GM12864 (cell line): ENCODE data around the gene PDCD6IP.
A peak's percentile ranks its signal among the peaks of the same experiment; 100 is the strongest.
"Not testable (repeated sequence)": the region's sequence is repeated elsewhere in the genome, so short reads cannot be mapped to it uniquely, and the experiment has no call there.

Experiments
- DNase-seq: peaks from one replicate; pipeline ENCODE4 v3.0.0-alpha.2; 2011; ENCODE audit warnings: low read depth
- H3K4me3 ChIP-seq: 2 replicates; pipeline ENCODE4 v1.5.1; 2011; ENCODE audit warnings: mild to moderate bottlenecking, low read depth, low read length, control low read depth
- CTCF ChIP-seq: IDR thresholded peaks from 2 replicates; pipeline ENCODE4 v1.5.1; 2011; ENCODE audit warnings: low read depth, mild to moderate bottlenecking, moderate library complexity, low read length, control low read depth, inconsistent platforms; ENCODE audit errors: missing control alignments

Gene PDCD6IP

GRCh38 chr3:33798418-33799201, at the start of gene PDCD6IP:
PDCD6IP (plus strand) TSS chr3:33798630; CDS start chr3:33798729, 99 bp downstream.
- H3K4me3 ChIP-seq: peak within 1 kb of the TSS; percentile 80
- DNase-seq: peak; percentile 75
- TF ChIP-seq CTCF: peak; percentile 14

- DNase-seq: no peak
- no peak overlapping the region for H3K4me3 ChIP-seq
- no peak for TF ChIP-seq CTCF
These were observed 48.8 kb upstream of the PDCD6IP start for GRCh38 chr3:33749546-33750210.

- no peak for DNase-seq
- no peak for TF ChIP-seq CTCF
- H3K4me3 ChIP-seq: no peak overlapping the region
These were observed 48.2 kb upstream of the PDCD6IP start for GRCh38 chr3:33750211-33750548.

GRCh38 chr3:33751336-33751735, 47.1 kb upstream of the PDCD6IP start:
- TF ChIP-seq CTCF: no peak
- no peak overlapping the region for H3K4me3 ChIP-seq
- no peak for DNase-seq

GRCh38 chr3:33754391-33754790, 44.0 kb upstream of the PDCD6IP start:
- DNase-seq, H3K4me3 ChIP-seq: not testable (repeated sequence)

GRCh38 chr3:33758281-33758680, 40.1 kb upstream of the PDCD6IP start:
- no peak overlapping the region for H3K4me3 ChIP-seq
- TF ChIP-seq CTCF: no peak
- no peak for DNase-seq

GRCh38 chr3:33758864-33759263, 39.6 kb upstream of the PDCD6IP start:
- TF ChIP-seq CTCF: no peak
- no peak for DNase-seq
- H3K4me3 ChIP-seq: no peak overlapping the region
